GM23338 (cell line): ENCODE measurements around the gene ZNF692. TPM values are rescaled to one million over a fixed set of nuclear protein-coding genes. Genes with fewer than 3 reads are reported as not detected.

ENCODE experiments used
- ATAC-seq: fragments of 200-7000 bp; cut with Tn5 transposase; 3 replicates; pipeline ENCODE4 v1.9.1; 2020
- DNase-seq: peaks from one replicate; pipeline ENCODE4 v3.0.0-alpha.2; 2015; ENCODE audit warnings: low spot score
- H2AFZ ChIP-seq: fragments of 200-600 bp; sonication (generic); 2 replicates; pipeline ENCODE4 v1.8.0; 2016; ENCODE audit warnings: antibody characterized with exemption, mild to moderate bottlenecking, moderate library complexity
- H3F3A ChIP-seq: fragments of 200-600 bp; sonication (generic); replicated peaks from 2 replicates; pipeline ENCODE4 v1.8.0; 2017; ENCODE audit warnings: antibody characterized with exemption, mixed run types, low read depth
- H3K27ac ChIP-seq: fragments of 200-600 bp; sonication (generic); 2 replicates; pipeline ENCODE4 v1.6.1; 2016; ENCODE audit warnings: low read depth
- H3K27me3 ChIP-seq: fragments of 200-600 bp; sonication (generic); 2 replicates; pipeline ENCODE4 v1.8.0; 2016; ENCODE audit warnings: mild to moderate bottlenecking, mixed run types, moderate library complexity; ENCODE audit not compliant: insufficient read depth
- H3K36me3 ChIP-seq: fragments of 200-600 bp; sonication (generic); 2 replicates; pipeline ENCODE4 v1.8.0; 2016; ENCODE audit warnings: mild to moderate bottlenecking; ENCODE audit not compliant: insufficient read depth
- H3K4me1 ChIP-seq: fragments of 200-600 bp; sonication (generic); 2 replicates; pipeline ENCODE4 v1.8.0; 2016; ENCODE audit warnings: mild to moderate bottlenecking, moderate library complexity; ENCODE audit not compliant: insufficient read depth
- H3K4me2 ChIP-seq: fragments of 200-600 bp; sonication (generic); 2 replicates; pipeline ENCODE4 v1.7.1; 2017; ENCODE audit warnings: mixed run types
- H3K4me3 ChIP-seq: fragments of 200-600 bp; sonication (generic); 2 replicates; pipeline ENCODE4 v1.6.1; 2016; ENCODE audit warnings: mixed run types
- H3K79me2 ChIP-seq: fragments of 200-600 bp; sonication (generic); replicated peaks from 2 replicates; pipeline ENCODE4 v1.8.0; 2017; ENCODE audit warnings: mild to moderate bottlenecking; ENCODE audit not compliant: insufficient read depth
- H3K9me2 ChIP-seq: fragments of 200-600 bp; sonication (generic); 2 replicates; pipeline ENCODE4 v1.8.0; 2017; ENCODE audit not compliant: insufficient read depth
- H4K20me1 ChIP-seq: fragments of 200-600 bp; sonication (generic); replicated peaks from 2 replicates; pipeline ENCODE4 v1.8.0; 2017; ENCODE audit warnings: mild to moderate bottlenecking; ENCODE audit not compliant: insufficient read depth
- H3K27ac Mint-ChIP-seq: 2 replicates; pipeline ENCODE4 v1.8.0; 2020; ENCODE audit warnings: inconsistent platforms, mild to moderate bottlenecking, moderate library complexity, mixed read lengths
- H3K27me3 Mint-ChIP-seq: 3 replicates; pipeline ENCODE4 v1.8.0; 2022; ENCODE audit warnings: low read depth, mild to moderate bottlenecking, moderate library complexity, mixed read lengths, inconsistent platforms; ENCODE audit not compliant: insufficient read depth, poor library complexity
- H3K36me3 Mint-ChIP-seq: 3 replicates; pipeline ENCODE4 v1.8.0; 2021; ENCODE audit warnings: low read depth, mild to moderate bottlenecking, inconsistent platforms, moderate library complexity, mixed read lengths
- H3K4me1 Mint-ChIP-seq: 3 replicates; pipeline ENCODE4 v1.8.0; 2020; ENCODE audit warnings: mild to moderate bottlenecking, inconsistent platforms, mixed read lengths
- H3K4me3 Mint-ChIP-seq: 3 replicates; pipeline ENCODE4 v1.8.0; 2021; ENCODE audit warnings: moderate library complexity, mild to moderate bottlenecking, inconsistent platforms, mixed read lengths
- H3K9me3 Mint-ChIP-seq: 3 replicates; pipeline ENCODE4 v1.8.0; 2020; ENCODE audit warnings: moderate library complexity, mild to moderate bottlenecking, inconsistent platforms, mixed read lengths
- CREB1 ChIP-seq: fragments of 250-450 bp; sonication (Bioruptor Pico); IDR thresholded peaks from 2 replicates; pipeline ENCODE4 v1.5.0; 2020; ENCODE audit warnings: low read depth, mild to moderate bottlenecking, moderate library complexity
- EZH2 ChIP-seq: fragments of 200-600 bp; sonication (generic); IDR thresholded peaks from one replicate; pipeline ENCODE4 v1.8.0; 2017; ENCODE audit warnings: antibody characterized with exemption, mild to moderate bottlenecking, low read depth; ENCODE audit not compliant: unreplicated experiment
- JUNB ChIP-seq: IDR thresholded peaks from one replicate; pipeline ENCODE4 v1.6.1; 2016; ENCODE audit warnings: antibody characterized with exemption; ENCODE audit not compliant: unreplicated experiment
- NANOG ChIP-seq: IDR thresholded peaks from 2 replicates; pipeline ENCODE4 v1.6.1; 2016; ENCODE audit warnings: antibody characterized with exemption, borderline replicate concordance
- POLR2AphosphoS5 ChIP-seq: IDR thresholded peaks from 2 replicates; pipeline ENCODE4 v1.6.1; 2016; ENCODE audit warnings: antibody characterized with exemption, low read depth
- STAT1 ChIP-seq: IDR thresholded peaks from one replicate; pipeline ENCODE4 v1.6.1; 2016; ENCODE audit warnings: antibody characterized with exemption; ENCODE audit not compliant: unreplicated experiment
- ZNF114 ChIP-seq: fragments of 250-450 bp; sonication (Bioruptor Pico); IDR thresholded peaks from 2 replicates; pipeline ENCODE4 v1.5.0; 2020; ENCODE audit warnings: mild to moderate bottlenecking, moderate library complexity
- ZNF331 ChIP-seq: fragments of 250-450 bp; sonication (Bioruptor Pico); IDR thresholded peaks from 2 replicates; pipeline ENCODE4 v1.5.0; 2020; ENCODE audit warnings: low read depth, mild to moderate bottlenecking, moderate library complexity
- polyA plus RNA-seq: library from polyadenylated mRNA; unstranded; fragments of >200 nt; fragmentation: Nextera tagmentation; extraction: Ambion mirVana; gene quantifications from 2 replicates; pipeline ENCODE4 v1.2.1, GENCODE V29; 2016
- total RNA-seq: library from RNA; depleted of rRNA; stranded (reverse); fragments of >200 nt; shearing (Covaris generic); gene quantifications from 2 replicates; pipeline ENCODE4 v1.2.3, GENCODE V29; 2014
- TF ChIP-seq, protein P1 (sequence below): IDR thresholded peaks from 2 replicates; pipeline ENCODE4 v1.6.1; 2016; ENCODE audit warnings: antibody characterized with exemption
- TF ChIP-seq, protein P2 (sequence below): IDR thresholded peaks from one replicate; pipeline ENCODE4 v1.6.1; 2018; ENCODE audit warnings: antibody characterized with exemption; ENCODE audit not compliant: unreplicated experiment
- TF ChIP-seq, protein P3 (sequence below), 2 experiments: fragments of 200-600 bp in 1 of 2; sonication (generic) in 1 of 2; conservative IDR thresholded peaks; 2 replicates each; pipeline versions ENCODE4 v1.5.1 to v1.6.1; 2016 to 2017; ENCODE audit warnings: antibody characterized with exemption in 2 of 2, low read depth in 2 of 2, mild to moderate bottlenecking in 2 of 2, moderate library complexity in 1 of 2

ZNF692 gene
- total and polyA plus RNA-seq, 2 experiments from 2014 or later = 41.2 to 57.1 TPM

DNA sequence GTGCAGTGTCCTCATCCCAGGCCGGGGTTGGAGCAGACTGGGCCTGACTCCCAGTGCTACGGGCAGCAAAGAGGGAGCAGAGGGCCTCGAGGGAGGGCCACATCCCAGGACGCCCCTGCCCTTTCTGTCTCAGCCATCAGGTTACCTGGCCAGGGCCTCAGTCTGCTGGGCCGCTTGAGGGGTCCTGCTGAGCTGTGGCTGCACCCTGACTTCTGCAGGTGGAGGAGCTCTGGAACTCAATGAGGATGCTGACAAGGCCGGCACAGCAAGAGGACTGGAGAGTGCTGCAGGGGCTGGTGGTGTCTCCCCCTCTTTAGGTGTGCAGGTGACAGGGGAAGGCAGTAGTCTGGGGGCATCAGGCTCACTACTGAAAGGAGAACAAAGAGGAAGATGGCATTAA is 3.3 kb downstream of the ZNF692 start:
- no peak overlapping the region for H3K4me3 Mint-ChIP-seq
- Histone ChIP-seq H3K27me3 (peaks cover 2% of the 10 kb centered on the region; the same call in 1 of the 2 replicates), H3F3A (0 out of 2 replicates have a peak, but pooled peaks cover 4% of the 10 kb centered on the region), H4K20me1 (no peaks in the 10 kb centered on the region; the same call in none of the 2 replicates), H3K4me3 (no peak overlapping the region), H3K4me1 (peaks cover 16% of the 10 kb centered on the region), H3K9me2 (no peaks in the 10 kb centered on the region), H3K36me3 (peaks cover 16% of the 10 kb centered on the region), H3K27ac (no peak overlapping the region), H3K4me2 (no peak overlapping the region), H2AFZ (no peak overlapping the region), H3K79me2 (no peaks in the 10 kb centered on the region; the same call in 1 of the 2 replicates)
- peaks cover 16% of the 10 kb centered on the region for H3K4me1 Mint-ChIP-seq
- TF ChIP-seq EZH2 (no peak), JUNB (no peak), CREB1 (CRISPR knock-in tag) (no peak), ZNF331 (CRISPR knock-in tag) (no peak), NANOG (no peak), ZNF114 (no peak), STAT1 (no peak), POLR2AphosphoS5 (no peak)
- TF ChIP-seq, protein P1, sequence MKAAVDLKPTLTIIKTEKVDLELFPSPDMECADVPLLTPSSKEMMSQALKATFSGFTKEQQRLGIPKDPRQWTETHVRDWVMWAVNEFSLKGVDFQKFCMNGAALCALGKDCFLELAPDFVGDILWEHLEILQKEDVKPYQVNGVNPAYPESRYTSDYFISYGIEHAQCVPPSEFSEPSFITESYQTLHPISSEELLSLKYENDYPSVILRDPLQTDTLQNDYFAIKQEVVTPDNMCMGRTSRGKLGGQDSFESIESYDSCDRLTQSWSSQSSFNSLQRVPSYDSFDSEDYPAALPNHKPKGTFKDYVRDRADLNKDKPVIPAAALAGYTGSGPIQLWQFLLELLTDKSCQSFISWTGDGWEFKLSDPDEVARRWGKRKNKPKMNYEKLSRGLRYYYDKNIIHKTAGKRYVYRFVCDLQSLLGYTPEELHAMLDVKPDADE = no peak
- TF ChIP-seq, protein P2, sequence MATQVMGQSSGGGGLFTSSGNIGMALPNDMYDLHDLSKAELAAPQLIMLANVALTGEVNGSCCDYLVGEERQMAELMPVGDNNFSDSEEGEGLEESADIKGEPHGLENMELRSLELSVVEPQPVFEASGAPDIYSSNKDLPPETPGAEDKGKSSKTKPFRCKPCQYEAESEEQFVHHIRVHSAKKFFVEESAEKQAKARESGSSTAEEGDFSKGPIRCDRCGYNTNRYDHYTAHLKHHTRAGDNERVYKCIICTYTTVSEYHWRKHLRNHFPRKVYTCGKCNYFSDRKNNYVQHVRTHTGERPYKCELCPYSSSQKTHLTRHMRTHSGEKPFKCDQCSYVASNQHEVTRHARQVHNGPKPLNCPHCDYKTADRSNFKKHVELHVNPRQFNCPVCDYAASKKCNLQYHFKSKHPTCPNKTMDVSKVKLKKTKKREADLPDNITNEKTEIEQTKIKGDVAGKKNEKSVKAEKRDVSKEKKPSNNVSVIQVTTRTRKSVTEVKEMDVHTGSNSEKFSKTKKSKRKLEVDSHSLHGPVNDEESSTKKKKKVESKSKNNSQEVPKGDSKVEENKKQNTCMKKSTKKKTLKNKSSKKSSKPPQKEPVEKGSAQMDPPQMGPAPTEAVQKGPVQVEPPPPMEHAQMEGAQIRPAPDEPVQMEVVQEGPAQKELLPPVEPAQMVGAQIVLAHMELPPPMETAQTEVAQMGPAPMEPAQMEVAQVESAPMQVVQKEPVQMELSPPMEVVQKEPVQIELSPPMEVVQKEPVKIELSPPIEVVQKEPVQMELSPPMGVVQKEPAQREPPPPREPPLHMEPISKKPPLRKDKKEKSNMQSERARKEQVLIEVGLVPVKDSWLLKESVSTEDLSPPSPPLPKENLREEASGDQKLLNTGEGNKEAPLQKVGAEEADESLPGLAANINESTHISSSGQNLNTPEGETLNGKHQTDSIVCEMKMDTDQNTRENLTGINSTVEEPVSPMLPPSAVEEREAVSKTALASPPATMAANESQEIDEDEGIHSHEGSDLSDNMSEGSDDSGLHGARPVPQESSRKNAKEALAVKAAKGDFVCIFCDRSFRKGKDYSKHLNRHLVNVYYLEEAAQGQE = no peak
- H3K27me3 Mint-ChIP-seq = peaks cover 13% of the 10 kb centered on the region
- no peaks in the 10 kb centered on the region; the same call in 2 of the 3 replicates for H3K9me3 Mint-ChIP-seq
- DNase-seq (no peak), ATAC-seq (no peak)
- H3K27ac Mint-ChIP-seq = no peak overlapping the region
- H3K36me3 Mint-ChIP-seq = peaks cover 7% of the 10 kb centered on the region; the same call in 2 of the 3 replicates

DNA sequence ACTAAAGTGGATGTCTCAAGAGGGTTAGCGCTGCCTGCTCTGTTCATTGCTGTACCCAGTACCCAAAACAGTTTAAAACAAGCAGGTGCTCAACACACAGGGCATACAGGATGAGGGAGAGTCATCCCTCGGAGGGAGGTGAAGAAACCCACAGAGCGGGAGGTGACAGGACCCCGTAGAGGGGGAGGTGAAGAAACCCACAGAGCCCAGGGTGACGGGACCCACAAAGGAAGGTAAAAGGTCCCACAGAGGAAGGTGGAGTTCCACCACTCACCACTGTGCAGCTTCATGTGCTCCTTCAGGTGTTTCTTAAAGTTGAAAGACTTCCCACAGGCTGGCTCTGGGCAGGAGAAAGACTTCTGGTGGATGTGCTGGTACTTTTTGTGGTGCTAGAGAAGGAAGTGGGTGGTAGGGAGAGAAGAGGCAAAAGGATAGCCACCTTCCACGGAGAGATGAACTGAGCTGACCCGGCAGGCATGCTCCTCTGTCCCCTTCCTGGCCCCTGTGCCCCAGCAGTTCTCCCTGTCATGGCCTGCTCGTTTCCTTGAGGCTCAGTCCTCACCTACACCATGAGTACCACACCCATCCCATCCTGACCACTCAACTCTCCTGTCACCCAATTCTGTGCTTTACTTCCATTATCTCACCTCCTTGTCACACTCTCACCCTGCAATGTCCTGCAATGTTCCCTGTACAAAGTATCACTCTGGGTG is 5.1 kb downstream of the ZNF692 start:
- DNase-seq = no peak
- no peak overlapping the region for H2AFZ ChIP-seq
- peaks cover 18% of the 10 kb centered on the region for H3K27me3 Mint-ChIP-seq
- H3K79me2 ChIP-seq = no peaks in the 10 kb centered on the region; the same call in 1 of the 2 replicates
- peaks cover 9% of the 10 kb centered on the region for H3K4me1 Mint-ChIP-seq
- H3F3A ChIP-seq = peaks cover 6% of the 10 kb centered on the region; the same call in 1 of the 2 replicates
- H3K27me3 ChIP-seq = peaks cover 14% of the 10 kb centered on the region
- no peaks in the 10 kb centered on the region for H3K9me2 ChIP-seq
- peaks cover 10% of the 10 kb centered on the region for H3K4me1 ChIP-seq
- peaks cover 16% of the 10 kb centered on the region for H3K36me3 ChIP-seq
- H4K20me1 ChIP-seq = no peaks in the 10 kb centered on the region; the same call in none of the 2 replicates
- no peak for ATAC-seq
- H3K4me3 ChIP-seq = no peak overlapping the region
- H3K9me3 Mint-ChIP-seq = no peaks in the 10 kb centered on the region; the same call in 2 of the 3 replicates
- no peak overlapping the region for H3K4me2 ChIP-seq
- H3K27ac ChIP-seq = no peak overlapping the region
- no peak overlapping the region for H3K4me3 Mint-ChIP-seq
- H3K27ac Mint-ChIP-seq = no peak overlapping the region
- H3K36me3 Mint-ChIP-seq = peaks cover 21% of the 10 kb centered on the region
- TF ChIP-seq, protein P3, sequence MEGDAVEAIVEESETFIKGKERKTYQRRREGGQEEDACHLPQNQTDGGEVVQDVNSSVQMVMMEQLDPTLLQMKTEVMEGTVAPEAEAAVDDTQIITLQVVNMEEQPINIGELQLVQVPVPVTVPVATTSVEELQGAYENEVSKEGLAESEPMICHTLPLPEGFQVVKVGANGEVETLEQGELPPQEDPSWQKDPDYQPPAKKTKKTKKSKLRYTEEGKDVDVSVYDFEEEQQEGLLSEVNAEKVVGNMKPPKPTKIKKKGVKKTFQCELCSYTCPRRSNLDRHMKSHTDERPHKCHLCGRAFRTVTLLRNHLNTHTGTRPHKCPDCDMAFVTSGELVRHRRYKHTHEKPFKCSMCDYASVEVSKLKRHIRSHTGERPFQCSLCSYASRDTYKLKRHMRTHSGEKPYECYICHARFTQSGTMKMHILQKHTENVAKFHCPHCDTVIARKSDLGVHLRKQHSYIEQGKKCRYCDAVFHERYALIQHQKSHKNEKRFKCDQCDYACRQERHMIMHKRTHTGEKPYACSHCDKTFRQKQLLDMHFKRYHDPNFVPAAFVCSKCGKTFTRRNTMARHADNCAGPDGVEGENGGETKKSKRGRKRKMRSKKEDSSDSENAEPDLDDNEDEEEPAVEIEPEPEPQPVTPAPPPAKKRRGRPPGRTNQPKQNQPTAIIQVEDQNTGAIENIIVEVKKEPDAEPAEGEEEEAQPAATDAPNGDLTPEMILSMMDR (conservative IDR thresholded peaks at IDR 0.05; ENCODE audit: low read depth in 2 of 2) = no peak
- TF ChIP-seq POLR2AphosphoS5 = no peak
